HG02798 (cell line): ENCODE data around the gene H6PD.

ENCODE experiments used
- ATAC-seq: cut with Tn5 transposase; IDR thresholded peaks from one replicate; pipeline ENCODE4 v1.9.1; 2021; ENCODE audit warnings: mild to moderate bottlenecking; ENCODE audit not compliant: unreplicated experiment, poor library complexity

Gene H6PD

GRCh38 chr1:9253004-9253403 is 18.4 kb downstream of the H6PD start:
- ATAC-seq: no peak

GRCh38 chr1:9253453-9254105 is 19.0 kb downstream of the H6PD start:
- ATAC-seq: no peak

GRCh38 chr1:9256332-9256731 is 21.8 kb downstream of the H6PD start:
- no peak for ATAC-seq

GRCh38 chr1:9257851-9258250 is 23.3 kb downstream of the H6PD start:
- no peak for ATAC-seq

GRCh38 chr1:9258629-9259028 is 24.1 kb downstream of the H6PD start:
- no peak for ATAC-seq

- no peak for ATAC-seq
These were observed 25.6 kb downstream of the H6PD start for GRCh38 chr1:9260059-9260766.

GRCh38 chr1:9261496-9261895 is 26.9 kb downstream of the H6PD start:
- ATAC-seq: no peak

- no peak for ATAC-seq
These were observed 27.8 kb downstream of the H6PD start for GRCh38 chr1:9262096-9262986.

GRCh38 chr1:9263276-9263855 is 28.8 kb downstream of the H6PD start:
- no peak for ATAC-seq

- ATAC-seq: no peak
These were observed 29.7 kb downstream of the H6PD start for GRCh38 chr1:9263984-9264872.

GRCh38 chr1:9265037-9265436 is 30.5 kb downstream of the H6PD start:
- no peak for ATAC-seq

- no peak for ATAC-seq
These were observed 31.4 kb downstream of the H6PD start for GRCh38 chr1:9265968-9266367.

GRCh38 chr1:9267352-9267686 is 32.7 kb downstream of the H6PD start:
- no peak for ATAC-seq

GRCh38 chr1:9267827-9268581 is 33.4 kb downstream of the H6PD start:
- no peak for ATAC-seq

GRCh38 chr1:9269078-9269501 is 34.5 kb downstream of the H6PD start:
- ATAC-seq: no peak

- no peak for ATAC-seq
These were observed 35.1 kb downstream of the H6PD start for GRCh38 chr1:9269721-9270120.

- ATAC-seq: no peak
These were observed 35.8 kb downstream of the H6PD start for GRCh38 chr1:9270290-9270883.

- ATAC-seq: no peak
These were observed 36.7 kb downstream of the H6PD start for GRCh38 chr1:9271283-9271682.
